SK-N-SH (cell line): ENCODE data around the gene HS6ST3. TPM values are rescaled to one million over a fixed set of nuclear protein-coding genes. Genes with fewer than 3 reads are reported as not detected.
A peak's percentile ranks its signal among the peaks of the same experiment; 100 is the strongest.

Experiments
- CTCF ChIA-PET: fragments of 300-600, 350-600 bp; formaldehyde crosslinking; extraction: SDS; loops from one replicate; lab custom pipeline; 2021; lab: Yijun Ruan, JAX
- POLR2A ChIA-PET: fragments of 350-600 bp; sonication (Branson Sonifier 250); formaldehyde crosslinking; extraction: SDS; loops from one replicate; lab custom pipeline; 2020; ENCODE audit warnings: antibody characterized with exemption, inconsistent platforms; lab: Yijun Ruan, JAX
- DNase-seq: peaks from one replicate; pipeline ENCODE4 v3.0.0; 2012
- H2AFZ ChIP-seq: fragments of 200-600 bp; sonication (generic); 2 replicates; pipeline ENCODE4 v1.8.1; 2016; ENCODE audit warnings: antibody characterized with exemption, mild to moderate bottlenecking, low read depth
- H3F3A ChIP-seq: fragments of 200-600 bp; sonication (generic); replicated peaks from 2 replicates; pipeline ENCODE3; 2016; ENCODE audit warnings: antibody characterized with exemption, mild to moderate bottlenecking; ENCODE audit not compliant: insufficient read depth
- H3K27ac ChIP-seq, 2 experiments: fragments of 200-500 bp in 1 of 2; fragments of 200-600 bp in 1 of 2; sonication (Bioruptor generic) in 1 of 2; sonication (generic), shearing (Covaris generic) in 1 of 2; 2 replicates each; pipeline versions ENCODE4 v1.5.1 to v1.6.1; 2014 to 2016; ENCODE audit warnings: low read depth in 2 of 2, inconsistent platforms in 1 of 2, low read length in 1 of 2, mild to moderate bottlenecking in 1 of 2, mixed read lengths in 1 of 2
- H3K27me3 ChIP-seq: fragments of 200-600 bp; sonication (generic), shearing (Covaris generic); 2 replicates; pipeline ENCODE4 v1.6.1; 2016; ENCODE audit warnings: mixed run types; ENCODE audit not compliant: insufficient read depth
- H3K36me3 ChIP-seq, 2 experiments: fragments of 200-500 bp in 1 of 2; fragments of 200-600 bp in 1 of 2; sonication (Bioruptor generic) in 1 of 2; sonication (generic) in 1 of 2; replicated peaks in 1 of 2; 2 replicates each; pipeline versions ENCODE3 to v1.5.1; 2014 to 2016; ENCODE audit warnings: low read length in 1 of 2, mild to moderate bottlenecking in 1 of 2; ENCODE audit not compliant: insufficient read depth in 2 of 2, control insufficient read depth in 1 of 2
- H3K4me1 ChIP-seq, 2 experiments: fragments of 200-500 bp in 1 of 2; fragments of 200-600 bp in 1 of 2; sonication (Bioruptor generic) in 1 of 2; sonication (generic), shearing (Covaris generic) in 1 of 2; 2 replicates each; pipeline versions ENCODE4 v1.5.1 to v1.6.1; 2014 to 2016; ENCODE audit warnings: low read depth in 1 of 2, low read length in 1 of 2, mixed run types in 1 of 2; ENCODE audit not compliant: insufficient read depth in 2 of 2, control insufficient read depth in 1 of 2
- H3K4me2 ChIP-seq: fragments of 200-600 bp; sonication (generic), shearing (Covaris generic); 2 replicates; pipeline ENCODE4 v1.6.1; 2017; ENCODE audit warnings: mixed run types
- H3K4me3 ChIP-seq, 2 experiments: fragments of 200-500 bp in 1 of 2; fragments of 200-600 bp in 1 of 2; sonication (Bioruptor generic) in 1 of 2; sonication (generic), shearing (Covaris generic) in 1 of 2; 2 replicates each; pipeline versions ENCODE4 v1.5.1 to v1.8.1; 2014 to 2016; ENCODE audit warnings: low read depth in 2 of 2, inconsistent platforms in 1 of 2, low read length in 1 of 2, mild to moderate bottlenecking in 1 of 2, mixed read lengths in 1 of 2, moderate library complexity in 1 of 2
- H3K79me2 ChIP-seq: fragments of 200-600 bp; sonication (generic); 2 replicates; pipeline ENCODE4 v1.8.1; 2017; ENCODE audit warnings: mild to moderate bottlenecking; ENCODE audit not compliant: insufficient read depth
- H3K9ac ChIP-seq: fragments of 200-600 bp; sonication (generic); 2 replicates; pipeline ENCODE4 v1.6.1; 2017; ENCODE audit warnings: mixed run types
- H3K9me2 ChIP-seq: fragments of 200-600 bp; sonication (generic); 2 replicates; pipeline ENCODE4 v1.6.1; 2017; ENCODE audit warnings: mixed run types
- H3K9me3 ChIP-seq: fragments of 200-600 bp; sonication (generic); 2 replicates; pipeline ENCODE4 v1.6.1; 2017; ENCODE audit warnings: mixed run types, mild to moderate bottlenecking, moderate library complexity
- H4K20me1 ChIP-seq: fragments of 200-600 bp; sonication (generic); 2 replicates; pipeline ENCODE4 v1.6.1; 2017; ENCODE audit warnings: mild to moderate bottlenecking, mixed run types; ENCODE audit not compliant: insufficient read depth
- CTCF ChIP-seq: fragments of 200-600 bp; sonication (generic); IDR thresholded peaks from 2 replicates; pipeline ENCODE4 v1.6.1; 2017; ENCODE audit warnings: antibody characterized with exemption, mild to moderate bottlenecking, moderate library complexity
- ELF1 ChIP-seq: IDR thresholded peaks from 2 replicates; pipeline ENCODE4 v1.4.0; 2012
- FOSL2 ChIP-seq: IDR thresholded peaks from 2 replicates; pipeline ENCODE4 v1.4.0; 2012; ENCODE audit warnings: low read depth, mild to moderate bottlenecking, moderate library complexity, borderline replicate concordance
- FOXJ3 ChIP-seq: sonication (generic); formaldehyde crosslinking; IDR thresholded peaks from 2 replicates; pipeline ENCODE4 v1.5.1; 2020; ENCODE audit warnings: mild to moderate bottlenecking, missing genetic modification reagents
- FOXM1 ChIP-seq: IDR thresholded peaks from 2 replicates; pipeline ENCODE4 v1.4.0; 2012; ENCODE audit warnings: low read depth, mild to moderate bottlenecking
- GATA2 ChIP-seq: sonication (generic); formaldehyde crosslinking; IDR thresholded peaks from 2 replicates; pipeline ENCODE4 v1.5.0; 2020; ENCODE audit warnings: mild to moderate bottlenecking, missing genetic modification reagents
- IRF3 ChIP-seq: fragments of 150-350 bp; IDR thresholded peaks from 2 replicates; pipeline ENCODE4 v1.6.1; 2016; ENCODE audit warnings: mild to moderate bottlenecking, low read depth, low read length
- JUND ChIP-seq: IDR thresholded peaks from 2 replicates; pipeline ENCODE4 v1.4.0; 2012
- MEF2A ChIP-seq: IDR thresholded peaks from 2 replicates; pipeline ENCODE4 v1.4.0; 2012; ENCODE audit warnings: low read depth, borderline replicate concordance
- MXI1 ChIP-seq: IDR thresholded peaks from 2 replicates; pipeline ENCODE4 v1.6.1; 2012; ENCODE audit warnings: mild to moderate bottlenecking, low read depth, low read length, improper control_type of control experiment
- NFIC ChIP-seq: IDR thresholded peaks from 2 replicates; pipeline ENCODE4 v1.4.0; 2012; ENCODE audit warnings: borderline replicate concordance
- PBX3 ChIP-seq: IDR thresholded peaks from 2 replicates; pipeline ENCODE4; 2012
- POLR2AphosphoS5 ChIP-seq: IDR thresholded peaks from 2 replicates; pipeline ENCODE4 v1.6.1; 2012; ENCODE audit warnings: low read depth, low read length
- RCOR1 ChIP-seq: fragments of 150-350 bp; IDR thresholded peaks from 2 replicates; pipeline ENCODE4 v1.6.1; 2017; ENCODE audit warnings: antibody characterized with exemption, low read length
- RFX5 ChIP-seq: IDR thresholded peaks from 2 replicates; pipeline ENCODE4 v1.6.1; 2012; ENCODE audit warnings: mild to moderate bottlenecking, improper control_type of control experiment, low read length
- SIN3A ChIP-seq: IDR thresholded peaks from 2 replicates; pipeline ENCODE4 v1.6.1; 2012; ENCODE audit warnings: low read depth, mild to moderate bottlenecking, low read length, moderate library complexity, borderline replicate concordance
- TAF1 ChIP-seq: IDR thresholded peaks from 2 replicates; pipeline ENCODE4 v1.6.1; 2012; ENCODE audit warnings: low read depth, mild to moderate bottlenecking, low read length, moderate library complexity, borderline replicate concordance
- TCF12 ChIP-seq: IDR thresholded peaks from 2 replicates; pipeline ENCODE4 v1.4.0; 2012
- TEAD4 ChIP-seq: IDR thresholded peaks from 2 replicates; pipeline ENCODE4 v1.4.0; 2012; ENCODE audit warnings: mild to moderate bottlenecking, borderline replicate concordance; ENCODE audit not compliant: insufficient read depth
- USF1 ChIP-seq: IDR thresholded peaks from 2 replicates; pipeline ENCODE4 v1.4.0; 2012; ENCODE audit warnings: low read depth, borderline replicate concordance
- USF2 ChIP-seq: fragments of 150-350 bp; IDR thresholded peaks from 2 replicates; pipeline ENCODE4 v1.6.1; 2017; ENCODE audit warnings: antibody characterized with exemption, low read length, low read depth, borderline replicate concordance
- YY1 ChIP-seq: IDR thresholded peaks from 2 replicates; pipeline ENCODE4 v1.4.0; 2012; ENCODE audit warnings: low read depth, mild to moderate bottlenecking
- WGBS: methylation state at CpG from one replicate; pipeline ENCODE4 v1.1.6; 2017; ENCODE audit warnings: low lambda C conversion rate; 5-methylcytosine and 5-hydroxymethylcytosine counted together
- polyA plus RNA-seq, 3 experiments: library from polyadenylated mRNA; depleted of rRNA; stranded (reverse); fragments of >200 nt; gene quantifications; 2 replicates each; pipeline ENCODE4 v1.2.3, GENCODE V29; 2012

HS6ST3 gene
- polyA plus RNA-seq, 1 of the 3 experiments (the other 2 are of a cell fraction), result under 0.01 TPM

GRCh38 chr13:96533408-96533807, 443.5 kb downstream of the HS6ST3 start (continued):
- TF ChIP-seq USF2 (no peak), TCF12 (peak; percentile 36; the same call in 1 of the 2 replicates), NFIC (no peak), YY1 (no peak), SIN3A (no peak), RFX5 (no peak), RCOR1 (peak; percentile 52; the same call in 1 of the 2 replicates), FOXJ3 (CRISPR knock-in tag) (peak; percentile 47; the same call in 1 of the 2 replicates), POLR2AphosphoS5 (no peak), FOSL2 (no peak), MXI1 (peak; percentile 91)

GRCh38 chr13:96539791-96540190, 449.9 kb downstream of the HS6ST3 start:
- no peak overlapping the region for H2AFZ ChIP-seq
- TF ChIP-seq PBX3 (no peak), CTCF (no peak), ELF1 (no peak), TAF1 (no peak), RFX5 (no peak), TEAD4 (no peak), FOSL2 (no peak), FOXM1 (no peak), RCOR1 (no peak), IRF3 (no peak), USF2 (no peak), TCF12 (no peak), POLR2AphosphoS5 (no peak), JUND (no peak), USF1 (no peak), GATA2 (CRISPR knock-in tag) (no peak), MEF2A (no peak)
- H3K79me2 ChIP-seq, result no peaks in the 10 kb centered on the region
- WGBS, result 62% methylated on average over 2 of the region's 2 CpGs
- ChIA-PET CTCF (no interaction called here), POLR2A (no interaction called here)
- no peak for DNase-seq
- H3F3A ChIP-seq, result no peaks in the 10 kb centered on the region
- H3K27ac ChIP-seq, result no peak overlapping the region
- H3K27me3 ChIP-seq, result no peaks in the 10 kb centered on the region
- H4K20me1 ChIP-seq, result no peaks in the 10 kb centered on the region
- no peak overlapping the region for H3K9ac ChIP-seq
- no peaks in the 10 kb centered on the region for H3K9me2 ChIP-seq
- H3K4me2 ChIP-seq, result no peak overlapping the region
- no peaks in the 10 kb centered on the region for H3K4me1 ChIP-seq
- H3K4me3 ChIP-seq, result no peak overlapping the region
- no peaks in the 10 kb centered on the region for H3K9me3 ChIP-seq
- no peaks in the 10 kb centered on the region for H3K36me3 ChIP-seq
